HFF-Myc (cell line): Measurements from ENCODE around the gene F8A3.
"Not testable (repeated sequence)": the region's sequence is repeated elsewhere in the genome, so short reads cannot be mapped to it uniquely, and the experiment has no call there.

Experiments used
- DNase-seq: peaks from one replicate; pipeline ENCODE4 v3.0.0-alpha.2; 2011; ENCODE audit warnings: low read depth; ENCODE audit errors: extremely low read depth
- H3K4me3 ChIP-seq: replicated peaks from 2 replicates; pipeline ENCODE4 v1.5.1; 2011; ENCODE audit warnings: low read depth, mild to moderate bottlenecking, control low read depth, low read length
- TF ChIP-seq, protein P1 (sequence below): IDR thresholded peaks from 2 replicates; pipeline ENCODE4 v1.5.1; 2012; ENCODE audit warnings: mild to moderate bottlenecking, low read depth, low read length, control low read depth; ENCODE audit errors: missing control alignments

Gene F8A3

DNA sequence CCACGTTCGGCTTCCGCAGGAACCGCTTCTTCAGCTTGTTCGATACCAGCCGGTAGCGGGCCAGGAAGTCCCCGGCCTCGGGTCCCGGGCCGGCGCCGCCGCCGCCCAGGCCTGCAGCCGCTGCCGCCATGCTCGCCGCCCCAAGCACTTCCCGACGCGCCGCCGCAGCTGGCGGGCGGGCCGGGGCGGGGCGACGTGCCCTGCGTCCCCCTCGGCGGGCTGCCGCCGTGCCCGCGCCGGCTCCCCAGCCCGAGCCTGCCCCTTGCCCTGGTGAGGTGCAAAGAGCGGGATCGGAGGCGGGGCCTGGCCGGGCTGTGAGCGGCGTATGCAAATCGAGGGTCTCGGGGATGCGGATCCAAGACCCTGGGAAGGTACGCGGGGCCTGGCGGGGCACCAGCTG, at the start of gene F8A3:
Gene F8A3 (minus strand): TSS at position 150 of the 400 bp plus-strand sequence. CDS start 20 bp downstream, at position 130.
- not testable (repeated sequence) for H3K4me3 ChIP-seq, DNase-seq

DNA sequence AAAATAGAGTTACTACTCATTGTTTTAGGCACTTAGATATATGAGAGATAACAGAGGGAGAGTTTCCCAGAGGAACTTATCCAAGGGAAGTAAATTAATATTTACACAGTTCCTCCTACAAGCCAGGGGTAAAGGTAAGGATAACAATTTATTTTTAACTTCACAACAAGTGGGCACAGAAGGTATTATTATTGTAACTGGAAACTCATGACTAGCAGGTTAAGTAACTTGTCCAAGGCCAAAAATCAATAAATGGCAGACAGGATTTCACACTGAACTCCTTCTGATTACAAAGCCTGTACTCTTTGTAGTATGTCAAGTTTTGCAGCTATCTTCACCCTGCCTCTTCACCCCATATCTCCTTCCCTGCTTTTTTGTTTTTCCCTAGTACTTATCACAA, 46.9 kb upstream of the F8A3 start:
- TF ChIP-seq, protein P1, sequence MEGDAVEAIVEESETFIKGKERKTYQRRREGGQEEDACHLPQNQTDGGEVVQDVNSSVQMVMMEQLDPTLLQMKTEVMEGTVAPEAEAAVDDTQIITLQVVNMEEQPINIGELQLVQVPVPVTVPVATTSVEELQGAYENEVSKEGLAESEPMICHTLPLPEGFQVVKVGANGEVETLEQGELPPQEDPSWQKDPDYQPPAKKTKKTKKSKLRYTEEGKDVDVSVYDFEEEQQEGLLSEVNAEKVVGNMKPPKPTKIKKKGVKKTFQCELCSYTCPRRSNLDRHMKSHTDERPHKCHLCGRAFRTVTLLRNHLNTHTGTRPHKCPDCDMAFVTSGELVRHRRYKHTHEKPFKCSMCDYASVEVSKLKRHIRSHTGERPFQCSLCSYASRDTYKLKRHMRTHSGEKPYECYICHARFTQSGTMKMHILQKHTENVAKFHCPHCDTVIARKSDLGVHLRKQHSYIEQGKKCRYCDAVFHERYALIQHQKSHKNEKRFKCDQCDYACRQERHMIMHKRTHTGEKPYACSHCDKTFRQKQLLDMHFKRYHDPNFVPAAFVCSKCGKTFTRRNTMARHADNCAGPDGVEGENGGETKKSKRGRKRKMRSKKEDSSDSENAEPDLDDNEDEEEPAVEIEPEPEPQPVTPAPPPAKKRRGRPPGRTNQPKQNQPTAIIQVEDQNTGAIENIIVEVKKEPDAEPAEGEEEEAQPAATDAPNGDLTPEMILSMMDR: no peak
- H3K4me3 ChIP-seq: no peak overlapping the region
- DNase-seq: no peak

DNA sequence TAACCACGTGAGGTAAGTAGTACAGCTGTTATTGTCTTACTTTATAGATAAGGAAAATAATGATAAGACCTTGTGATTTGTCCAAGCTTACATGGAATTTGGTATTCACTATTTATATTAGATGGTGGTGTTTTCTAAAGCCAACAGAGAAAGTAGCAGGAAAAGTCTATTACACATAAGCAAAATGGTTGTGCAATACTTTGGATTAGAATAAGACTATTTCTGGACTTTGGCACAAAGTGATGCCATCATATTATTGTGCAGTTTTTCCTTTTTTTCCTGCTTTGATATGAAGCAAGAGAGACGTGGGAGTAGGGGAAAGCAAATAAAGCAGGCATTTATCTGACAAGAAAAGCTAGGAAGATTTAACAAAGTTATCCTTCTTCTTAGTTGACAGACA, 36.7 kb upstream of the F8A3 start:
- H3K4me3 ChIP-seq, DNase-seq: not testable (repeated sequence)

DNA sequence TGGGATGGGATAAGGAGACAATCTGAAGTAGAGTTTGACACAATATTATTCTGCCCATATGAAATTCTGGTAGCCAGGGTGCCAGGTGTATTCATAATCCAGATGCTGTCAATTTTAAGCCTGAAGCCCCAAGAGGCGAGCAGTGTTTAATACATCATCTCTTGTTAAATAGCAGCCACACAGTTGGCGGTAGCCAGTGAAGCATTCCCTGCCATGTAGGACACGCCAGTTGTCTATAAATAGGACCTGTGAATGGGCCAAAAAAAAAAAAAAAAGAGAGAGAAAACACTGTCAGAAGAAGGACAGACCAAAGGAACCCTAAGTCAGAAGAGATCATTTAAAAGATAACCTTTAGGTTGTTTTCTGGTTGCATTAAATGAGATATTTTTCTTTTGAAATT, 33.0 kb upstream of the F8A3 start:
- H3K4me3 ChIP-seq, DNase-seq: not testable (repeated sequence)

DNA sequence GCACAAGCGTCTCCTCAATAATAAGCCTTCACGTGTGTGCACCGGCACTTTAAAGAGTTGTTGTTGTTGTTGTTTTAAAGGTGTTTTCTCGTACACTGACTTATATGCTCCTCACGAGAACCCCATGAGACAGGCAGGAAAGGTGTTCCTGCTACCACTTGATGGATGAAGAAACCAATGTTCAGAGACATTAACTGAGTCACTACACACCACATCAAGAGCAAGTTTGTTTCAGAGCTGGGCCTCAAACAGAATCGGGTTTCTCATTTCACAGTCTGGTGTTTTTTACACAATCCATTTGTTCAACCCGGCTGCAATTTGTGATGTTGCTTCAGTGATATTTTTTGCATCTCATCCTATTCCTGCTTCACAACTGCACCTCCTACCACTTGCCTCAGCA, 18.7 kb upstream of the F8A3 start:
- not testable (repeated sequence) for DNase-seq, H3K4me3 ChIP-seq

DNA sequence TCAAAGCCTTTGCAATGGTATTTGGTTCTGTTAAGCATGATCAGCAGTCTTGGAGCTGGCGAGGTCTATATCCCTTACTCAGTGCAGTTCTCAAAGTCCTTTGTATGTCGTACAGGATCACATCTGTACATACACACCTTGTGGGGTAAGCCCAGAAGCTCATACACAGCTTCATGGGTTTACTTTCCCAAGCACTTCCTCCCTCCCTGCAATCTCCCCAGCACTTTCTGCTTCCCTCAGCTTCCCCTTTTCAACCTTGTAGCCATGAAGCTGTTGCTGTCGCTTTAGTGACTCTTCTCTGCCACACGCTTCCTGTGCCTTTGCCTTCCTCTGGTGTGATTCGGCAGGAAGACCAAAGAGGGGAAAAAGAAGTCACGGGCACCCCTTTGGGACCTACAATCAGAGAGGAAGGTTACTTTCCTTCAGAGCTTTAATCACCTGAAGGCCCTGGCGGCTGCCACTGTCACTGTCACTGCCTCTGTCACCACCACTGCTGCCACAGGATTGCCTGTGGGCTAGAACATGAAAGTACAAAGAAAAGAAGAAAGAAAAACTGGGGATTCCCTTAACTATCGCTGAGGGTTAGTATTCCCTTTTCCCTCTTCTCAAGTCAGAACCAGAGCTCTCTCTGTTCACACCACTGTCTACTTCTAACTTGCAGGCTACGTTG, 8.0 kb upstream of the F8A3 start:
- H3K4me3 ChIP-seq, DNase-seq: not testable (repeated sequence)

DNA sequence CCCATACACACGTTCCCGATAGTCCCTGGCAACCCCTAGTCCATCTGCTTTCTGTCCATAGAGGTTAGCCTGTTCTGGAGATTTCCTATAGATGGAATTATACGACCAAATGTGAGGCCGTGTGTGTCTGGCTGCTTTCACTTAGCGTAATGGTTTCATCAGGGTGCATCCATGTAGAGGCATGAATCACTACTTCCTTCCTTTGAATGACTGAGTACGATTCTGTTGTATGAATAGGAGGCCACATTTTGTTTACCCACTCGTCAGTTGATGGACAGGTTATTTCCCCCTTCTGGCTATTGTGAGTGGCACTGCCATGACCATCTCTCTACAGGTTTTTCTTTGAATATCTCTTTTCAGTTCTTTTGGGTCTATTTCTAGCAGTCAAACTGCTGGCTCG, 2.1 kb upstream of the F8A3 start:
- not testable (repeated sequence) for H3K4me3 ChIP-seq, DNase-seq

DNA sequence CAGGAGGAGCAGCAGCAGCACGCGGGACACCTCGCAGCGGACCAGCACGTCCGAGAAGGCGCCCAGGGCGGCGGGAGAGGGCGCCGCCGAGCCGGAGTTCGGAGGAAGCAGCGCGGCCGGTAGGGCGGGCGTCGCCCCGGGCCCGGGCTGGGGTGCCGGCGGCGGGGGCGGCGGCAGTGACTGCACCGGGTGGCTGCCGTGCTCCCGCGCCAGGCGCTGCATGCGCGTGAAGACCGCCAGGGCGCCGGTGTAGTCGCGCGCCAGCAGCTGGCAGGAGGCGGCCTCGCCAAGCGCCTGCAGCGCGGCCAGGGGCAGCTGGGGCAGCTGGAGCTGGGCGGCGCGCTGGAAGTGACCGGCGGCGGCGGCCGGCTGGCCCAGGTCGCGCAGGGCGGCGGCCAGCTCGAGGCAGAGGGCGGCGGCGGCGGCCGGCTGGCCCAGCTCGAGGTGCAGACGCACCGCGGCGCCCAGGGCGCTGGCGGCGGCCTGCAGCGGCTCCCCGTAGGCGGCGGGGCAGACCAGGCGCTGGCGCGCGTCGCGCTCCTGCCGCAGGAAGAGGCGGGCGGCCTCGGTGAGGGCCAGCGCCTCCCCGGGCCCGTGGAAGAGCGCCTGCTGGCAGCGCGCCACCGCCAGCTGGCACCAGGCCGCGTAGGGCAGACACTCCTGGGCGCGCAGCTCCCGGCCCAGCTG, 516 bp downstream of the F8A3 start:
- DNase-seq: not testable (repeated sequence)

DNA sequence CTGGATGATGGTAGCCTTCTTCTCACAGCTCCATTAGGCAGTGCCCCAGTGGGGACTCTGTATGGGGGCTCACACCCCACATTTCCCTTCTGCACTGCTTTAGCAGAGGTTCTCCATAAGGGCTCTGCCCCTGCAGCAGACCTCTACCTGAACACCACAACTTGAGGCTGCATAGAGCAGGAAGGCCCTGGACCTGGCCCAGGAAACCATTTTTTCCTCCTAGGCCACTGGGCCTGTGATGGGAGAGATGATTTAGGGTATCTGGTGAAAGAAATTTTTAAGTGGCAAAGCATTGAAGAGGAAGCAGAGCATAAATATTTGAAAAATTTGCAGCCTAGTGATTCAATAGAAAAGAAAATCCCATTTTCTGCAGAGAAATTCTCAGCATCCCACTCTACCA, 17.3 kb downstream of the F8A3 start:
- no peak overlapping the region for H3K4me3 ChIP-seq

More for the DNA sequence above, 516 bp downstream of the F8A3 start:
- not testable (repeated sequence) for H3K4me3 ChIP-seq

DNA sequence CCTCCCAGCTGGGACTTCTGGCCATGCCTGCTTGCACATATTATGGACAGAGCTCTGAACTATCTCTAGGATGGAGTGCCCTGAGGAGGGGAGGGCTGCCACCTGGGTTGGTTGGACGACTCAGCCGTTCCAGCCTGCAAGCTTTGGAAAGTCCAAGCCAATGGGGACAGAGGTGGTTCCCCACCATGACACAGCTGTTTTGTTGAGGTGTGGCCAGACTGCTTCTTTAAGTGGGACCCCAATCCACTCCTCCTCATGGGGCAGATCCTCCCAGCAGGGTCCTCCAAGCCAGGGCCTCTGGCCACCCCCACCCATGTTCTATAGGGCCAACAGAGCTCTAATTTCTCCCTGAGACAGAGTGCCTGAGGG, 22.7 kb downstream of the F8A3 start:
- no peak overlapping the region for H3K4me3 ChIP-seq
- TF ChIP-seq, protein P1: no peak
- no peak for DNase-seq

More for the DNA sequence above, 17.3 kb downstream of the F8A3 start:
- no peak for DNase-seq
- TF ChIP-seq, protein P1: no peak
